HepG2 (cell line): ENCODE results near the gene RASA3. TPM values are rescaled to one million over a fixed set of nuclear protein-coding genes. Genes with fewer than 3 reads are reported as not detected.
A peak's percentile ranks its signal among the peaks of the same experiment; 100 is the strongest.

ENCODE experiments used
- ATAC-seq: fragments of 200-7000 bp; cut with Tn5 transposase; 3 replicates; pipeline ENCODE4 v1.9.1; 2020; ENCODE audit warnings: mild to moderate bottlenecking, moderate library complexity
- BruUV-seq: library from RNA; stranded (reverse); fragments of 400-500 nt; replicated peaks from 2 replicates; lab custom pipeline; 2021; lab: Mats Ljungman, UMichigan
- CTCF ChIA-PET: fragments of 300-600 bp; formaldehyde crosslinking; extraction: SDS; loops from one replicate; lab custom pipeline; 2021; ENCODE audit warnings: low total read pairs, inconsistent platforms, low intra/inter-chr PET ratio; lab: Yijun Ruan, JAX
- POLR2A ChIA-PET: fragments of 350-600 bp; sonication (Branson Sonifier 250); formaldehyde crosslinking; loops from one replicate; lab custom pipeline; 2020; ENCODE audit warnings: antibody characterized with exemption, inconsistent platforms; lab: Yijun Ruan, JAX
- DNase-seq: peaks from one replicate; pipeline ENCODE4 v3.0.0-alpha.2; 2015; ENCODE audit warnings: low spot score
- FAIRE-seq: peaks from 3 replicates; lab custom pipeline; 2011; peaks lifted over from hg19 to GRCh38; lab: Jason Lieb, UNC
- H2AFZ ChIP-seq: one replicate; pipeline ENCODE4 v1.6.1; 2011; ENCODE audit warnings: low read length, inconsistent platforms
- H3K27ac ChIP-seq: fragments of 300-600 bp; 3 replicates; pipeline ENCODE4 v1.8.0; 2011; ENCODE audit warnings: mixed run types, mild to moderate bottlenecking, mixed read lengths, low read length, inconsistent platforms; ENCODE audit not compliant: insufficient read depth; ENCODE audit errors: extremely low read length
- H3K27me3 ChIP-seq, 2 experiments: fragments of 200-600 bp in 1 of 2; 2 replicates in 1 of 2; 3 replicates in 1 of 2; pipeline versions ENCODE4 v1.6.0 to v1.8.0; 2011; ENCODE audit warnings: low read length in 2 of 2, mild to moderate bottlenecking in 2 of 2, moderate library complexity in 2 of 2, inconsistent platforms in 1 of 2; ENCODE audit not compliant: insufficient read depth in 2 of 2, control insufficient read depth in 1 of 2
- H3K36me3 ChIP-seq, 2 experiments: fragments of 200-600 bp in 1 of 2; replicated peaks in 1 of 2; 2 replicates in 1 of 2; 3 replicates in 1 of 2; pipeline versions ENCODE4 v1.5.1 to v1.8.0; 2011; ENCODE audit warnings: low read length in 2 of 2, inconsistent platforms in 1 of 2; ENCODE audit not compliant: insufficient read depth in 2 of 2, control insufficient read depth in 1 of 2
- H3K4me1 ChIP-seq: 2 replicates; pipeline ENCODE4 v1.5.1; 2012; ENCODE audit warnings: low read length, inconsistent platforms; ENCODE audit not compliant: insufficient read depth
- H3K4me2 ChIP-seq: 2 replicates; pipeline ENCODE4 v1.6.0; 2011; ENCODE audit warnings: low read depth, low read length, inconsistent platforms
- H3K4me3 ChIP-seq, 3 experiments: fragments of 200-600 bp in 1 of 3; sonication (generic), shearing (Covaris generic) in 1 of 3; replicated peaks in 1 of 3; 2 replicates each; pipeline ENCODE4 v1.5.1; 2011 to 2016; ENCODE audit warnings: low read length in 3 of 3, inconsistent platforms in 2 of 3, low read depth in 2 of 3, mild to moderate bottlenecking in 2 of 3, control low read depth in 1 of 3, mixed read lengths in 1 of 3; ENCODE audit not compliant: insufficient read depth in 1 of 3
- H3K79me2 ChIP-seq: one replicate; pipeline ENCODE4 v1.6.1; 2011; ENCODE audit warnings: low read length, inconsistent platforms; ENCODE audit not compliant: insufficient read depth
- H3K9ac ChIP-seq: 2 replicates; pipeline ENCODE4 v1.6.0; 2011; ENCODE audit warnings: mild to moderate bottlenecking, low read depth, low read length, inconsistent platforms; ENCODE audit not compliant: insufficient read depth
- H3K9me3 ChIP-seq: 2 replicates; pipeline ENCODE4 v1.5.1; 2012; ENCODE audit warnings: mild to moderate bottlenecking, low read length
- H4K20me1 ChIP-seq: 2 replicates; pipeline ENCODE4 v1.6.0; 2011; ENCODE audit warnings: inconsistent platforms, mild to moderate bottlenecking, low read length, moderate library complexity; ENCODE audit not compliant: insufficient read depth
- CREB1 ChIP-seq, 2 experiments: fragments of 450-650 bp in 1 of 2; IDR thresholded peaks; 2 replicates each; pipeline ENCODE4 v1.6.1; 2016 to 2017; ENCODE audit warnings: control low read depth in 1 of 2, mild to moderate bottlenecking in 1 of 2, missing compliant biosample characterization in 1 of 2, missing genetic modification characterization in 1 of 2
- EHMT2 ChIP-seq: fragments of 200-600 bp; sonication (generic); IDR thresholded peaks from 2 replicates; pipeline ENCODE4 v1.7.0; 2017; ENCODE audit warnings: antibody characterized with exemption, low read depth, low read length, borderline replicate concordance
- PITX1 ChIP-seq: sonication (generic); formaldehyde crosslinking; IDR thresholded peaks from 2 replicates; pipeline ENCODE4 v1.5.1; 2020; ENCODE audit warnings: mild to moderate bottlenecking, missing genetic modification reagents
- RAD21 ChIP-seq: fragments of 450-650 bp; formaldehyde crosslinking; IDR thresholded peaks from 2 replicates; pipeline ENCODE4 v1.5.0; 2020; ENCODE audit warnings: mild to moderate bottlenecking
- ZNF776 ChIP-seq: sonication (generic); formaldehyde crosslinking; IDR thresholded peaks from 2 replicates; pipeline ENCODE4 v1.4.0; 2020; ENCODE audit warnings: mild to moderate bottlenecking, missing genetic modification reagents
- WGBS: methylation state at CpG from one replicate; pipeline ENCODE4 v1.1.6; 2017; ENCODE audit warnings: low lambda C conversion rate; 5-methylcytosine and 5-hydroxymethylcytosine counted together
- in situ Hi-C: cut with HindIII; loops from 2 replicates; pipeline ENCODE4 v1.10.0; 2017; ENCODE audit warnings: low pct_unique_long_range_greater_than_20kb; ENCODE audit not compliant: extremely low pct_ligation_motif_present
- intact Hi-C: fragments of 100-400 bp; cut with micrococcal nuclease; formaldehyde crosslinking; loops from one replicate; pipeline ENCODE4 v1.10.0; 2022; ENCODE audit not compliant: unreplicated experiment
- polyA plus RNA-seq, 8 experiments: library from polyadenylated mRNA; depleted of rRNA in 3 of 8; stranded (reverse) in 7 of 8; unstranded in 1 of 8; fragments of >200 nt; fragmentation: Illumina TruSeq in 4 of 8; extraction: Trizol in 4 of 8; gene quantifications; 2 replicates each; pipeline versions ENCODE4 v1.2.1 to v1.2.3, GENCODE V29; 2011 to 2016; ENCODE audit warnings: low read depth in 4 of 8, missing spikeins in 1 of 8, mixed read lengths in 1 of 8; ENCODE audit not compliant: insufficient read depth in 1 of 8
- total RNA-seq, 5 experiments: library from RNA; depleted of rRNA; stranded (reverse); fragments of >200 nt; fragmentation: Illumina TruSeq; extraction: Trizol; gene quantifications; 2 replicates each; pipeline ENCODE4 v1.2.3, GENCODE V29; 2016; ENCODE audit warnings: low read depth in 1 of 5
- TF ChIP-seq, protein P1 (sequence below): sonication (generic); formaldehyde crosslinking; IDR thresholded peaks from 2 replicates; pipeline ENCODE4 v1.5.1; 2020; ENCODE audit warnings: mild to moderate bottlenecking, moderate library complexity, missing genetic modification reagents
- TF ChIP-seq, protein P2 (sequence below): sonication (generic); formaldehyde crosslinking; IDR thresholded peaks from 2 replicates; pipeline ENCODE4 v1.4.0; 2020; ENCODE audit warnings: missing genetic modification reagents

RASA3 gene
- total and polyA plus RNA-seq, 2 of the 13 experiments (the other 11 are each of a cell fraction or from before 2014, with no cell fraction given), result 0.05 TPM; not detected in 1

DNA sequence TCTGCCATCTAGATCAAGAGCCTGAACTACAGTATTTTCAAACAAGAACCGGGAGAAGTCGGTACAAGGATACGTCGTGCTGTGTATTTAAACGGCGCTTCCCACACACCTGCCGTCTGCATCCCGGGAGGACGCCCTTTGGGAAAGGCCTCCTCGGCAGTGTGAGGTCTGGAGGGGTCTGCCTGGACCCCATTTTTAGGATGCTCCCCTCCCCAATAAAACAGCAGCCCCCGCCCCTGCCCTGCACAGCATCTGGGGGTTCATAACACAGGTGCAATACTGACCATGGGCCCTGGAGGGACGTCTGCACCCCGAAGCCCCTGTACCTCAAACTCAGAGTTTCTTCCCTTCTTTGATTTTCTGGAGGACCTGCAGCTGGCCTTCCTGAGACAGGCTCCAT is 154.4 kb downstream of the RASA3 start (continued):
- TF ChIP-seq, protein P1, sequence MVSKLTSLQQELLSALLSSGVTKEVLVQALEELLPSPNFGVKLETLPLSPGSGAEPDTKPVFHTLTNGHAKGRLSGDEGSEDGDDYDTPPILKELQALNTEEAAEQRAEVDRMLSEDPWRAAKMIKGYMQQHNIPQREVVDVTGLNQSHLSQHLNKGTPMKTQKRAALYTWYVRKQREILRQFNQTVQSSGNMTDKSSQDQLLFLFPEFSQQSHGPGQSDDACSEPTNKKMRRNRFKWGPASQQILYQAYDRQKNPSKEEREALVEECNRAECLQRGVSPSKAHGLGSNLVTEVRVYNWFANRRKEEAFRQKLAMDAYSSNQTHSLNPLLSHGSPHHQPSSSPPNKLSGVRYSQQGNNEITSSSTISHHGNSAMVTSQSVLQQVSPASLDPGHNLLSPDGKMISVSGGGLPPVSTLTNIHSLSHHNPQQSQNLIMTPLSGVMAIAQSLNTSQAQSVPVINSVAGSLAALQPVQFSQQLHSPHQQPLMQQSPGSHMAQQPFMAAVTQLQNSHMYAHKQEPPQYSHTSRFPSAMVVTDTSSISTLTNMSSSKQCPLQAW, result no peak
- TF ChIP-seq, all 625 proteins: peak for 0

DNA sequence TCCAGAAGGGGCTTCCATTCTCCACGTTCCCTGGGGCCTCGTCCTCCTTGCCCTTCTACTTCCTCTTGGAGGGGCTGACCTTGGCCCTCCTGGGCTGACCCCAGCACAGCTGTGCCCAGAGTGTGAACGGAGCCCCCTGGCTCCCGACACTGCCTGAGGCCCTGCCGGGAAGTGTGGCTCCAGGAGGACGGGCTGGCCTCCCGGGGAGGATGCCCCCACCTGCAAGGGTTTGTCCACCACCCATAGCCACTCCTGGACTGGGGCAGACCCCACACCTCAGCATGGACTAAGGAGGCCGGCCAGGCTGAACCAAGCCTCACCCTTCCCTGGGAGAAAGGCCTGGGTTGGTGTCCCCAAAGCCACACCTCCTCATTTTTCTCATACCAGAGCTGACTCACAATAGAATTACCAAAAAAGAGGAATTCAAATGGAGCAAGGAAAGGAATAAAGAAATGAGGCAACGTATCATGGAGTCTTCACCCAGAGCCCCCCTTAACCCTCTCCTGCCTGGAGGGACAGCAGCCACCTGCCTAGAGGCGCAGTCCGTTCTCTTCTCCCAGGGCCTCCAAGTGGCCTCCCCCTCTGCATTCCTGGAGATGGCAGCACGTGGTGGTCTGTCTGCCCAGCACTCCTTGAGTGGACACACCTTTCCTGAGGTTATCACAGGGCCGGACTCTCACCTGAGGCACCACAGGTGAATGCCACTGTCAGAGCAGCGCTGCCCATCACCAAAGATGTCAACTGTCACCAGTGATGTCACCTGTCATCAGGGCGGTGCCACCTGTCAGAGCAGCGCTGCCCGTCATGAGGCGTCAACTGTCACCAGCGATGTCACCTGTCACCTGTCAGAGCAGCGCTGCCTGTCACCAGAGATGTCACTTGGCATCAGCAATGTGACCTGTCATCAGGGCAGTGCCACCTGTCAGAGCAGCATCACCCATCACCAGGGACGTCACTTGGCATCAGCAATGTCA is 155.4 kb downstream of the RASA3 start:
- Histone ChIP-seq H3K4me3 (no peak overlapping the region), H3K4me2 (no peak overlapping the region), H3K9ac (no peak overlapping the region), H4K20me1 (no peaks in the 10 kb centered on the region), H3K4me1 (no peaks in the 10 kb centered on the region), H3K79me2 (no peaks in the 10 kb centered on the region), H3K36me3 (no peaks in the 10 kb centered on the region), H3K27me3 (peaks cover 8 to 32% of the 10 kb centered on the region in 2 experiments; a peak in 4 of 5 replicates), H3K27ac (no peak overlapping the region), H3K9me3 (no peaks in the 10 kb centered on the region), H2AFZ (no peak overlapping the region)
- ChIA-PET CTCF (no interaction called here), POLR2A (no interaction called here)
- intact Hi-C loops, result no loop called here
- DNase-seq, result no peak
- 36% methylated on average over 7 of the region's 21 CpGs for WGBS
- ATAC-seq, result no peak
- TF ChIP-seq RAD21 (CRISPR knock-in tag), result no peak
- peak; percentile 71 for TF ChIP-seq CREB1 (IDR thresholded peaks at IDR 0.05)
- TF ChIP-seq CREB1 (CRISPR knock-in tag; IDR thresholded peaks at IDR 0.05), result no peak
- TF ChIP-seq PITX1, result no peak
- no peak for TF ChIP-seq ZNF776 (CRISPR knock-in tag)
- TF ChIP-seq, protein P2, sequence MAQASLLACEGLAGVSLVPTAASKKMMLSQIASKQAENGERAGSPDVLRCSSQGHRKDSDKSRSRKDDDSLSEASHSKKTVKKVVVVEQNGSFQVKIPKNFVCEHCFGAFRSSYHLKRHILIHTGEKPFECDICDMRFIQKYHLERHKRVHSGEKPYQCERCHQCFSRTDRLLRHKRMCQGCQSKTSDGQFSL, result no peak
- TF ChIP-seq EHMT2, result no peak
- in situ Hi-C loops, result no loop called here
- FAIRE-seq, result no peak
- no TSS peak for BruUV-seq
